ELF-1 (cell line): ENCODE data around the gene SNTA1.
"Not testable (repeated sequence)": the region's sequence is repeated elsewhere in the genome, so short reads cannot be mapped to it uniquely, and the experiment has no call there.

Experiments used
- DNase-seq: peaks from one replicate; pipeline ENCODE4 v3.0.0-alpha.2; 2016; ENCODE audit warnings: low read depth, low spot score

Gene SNTA1

GRCh38 chr20:33394718-33395117, 48.8 kb downstream of the SNTA1 start:
- no peak for DNase-seq

- DNase-seq, result no peak
Measured at GRCh38 chr20:33393609-33394008, 50.0 kb downstream of the SNTA1 start.

- peak; percentile 37 for DNase-seq
Measured at GRCh38 chr20:33391722-33392415, 51.7 kb downstream of the SNTA1 start.

GRCh38 chr20:33389326-33389725, 54.2 kb downstream of the SNTA1 start:
- not testable (repeated sequence) for DNase-seq

- DNase-seq, result no peak
Measured at GRCh38 chr20:33388268-33388667, 55.3 kb downstream of the SNTA1 start.

- DNase-seq, result peak; percentile 26
Measured at GRCh38 chr20:33387177-33387576, 56.4 kb downstream of the SNTA1 start.

GRCh38 chr20:33386673-33387072, 56.9 kb downstream of the SNTA1 start:
- DNase-seq, result no peak

- no peak for DNase-seq
Measured at GRCh38 chr20:33377366-33377765, 66.2 kb downstream of the SNTA1 start.

GRCh38 chr20:33373735-33374605, 69.6 kb downstream of the SNTA1 start:
- DNase-seq, result no peak

GRCh38 chr20:33372993-33373441, 70.5 kb downstream of the SNTA1 start:
- no peak for DNase-seq

GRCh38 chr20:33370291-33370690, 73.3 kb downstream of the SNTA1 start:
- DNase-seq, result no peak

GRCh38 chr20:33362898-33363297, 80.7 kb downstream of the SNTA1 start:
- no peak for DNase-seq

- DNase-seq, result no peak
Measured at GRCh38 chr20:33359399-33360261, 83.9 kb downstream of the SNTA1 start.
